NT2/D1 (cell line): ENCODE results near the gene NTHL1.

ENCODE experiments used
- YY1 ChIP-seq: IDR thresholded peaks from 2 replicates; pipeline ENCODE4 v1.6.1; 2011; ENCODE audit not compliant: insufficient read length, insufficient read depth
- ZNF274 ChIP-seq: IDR thresholded peaks from 2 replicates; pipeline ENCODE4 v1.6.1; 2011; ENCODE audit warnings: mild to moderate bottlenecking, low read depth, low read length

DNA sequence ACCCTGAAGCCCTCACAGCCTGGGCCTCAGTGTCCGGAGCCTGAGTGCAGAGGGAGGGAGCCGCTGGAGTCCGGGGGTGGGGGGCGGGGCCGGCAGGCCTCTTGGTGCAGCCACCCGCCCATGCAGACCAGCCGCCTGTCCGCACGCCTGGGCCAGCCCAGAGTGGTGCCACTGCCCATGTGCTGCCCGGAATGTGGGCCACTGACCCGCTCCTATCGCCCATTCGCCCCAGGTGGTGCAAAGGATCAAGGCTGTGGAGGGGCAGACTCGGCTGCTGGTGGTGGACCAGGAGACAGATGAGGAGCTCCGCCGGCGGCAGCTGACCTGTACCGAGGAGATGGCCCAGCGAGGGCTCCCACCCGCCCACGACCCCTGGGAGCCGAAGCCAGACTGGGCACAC, 18.3 kb downstream of the NTHL1 start:
- TF ChIP-seq YY1 (no peak), ZNF274 (no peak)
